HEK293 (cell line): ENCODE measurements around the gene DCUN1D4.

Experiments
- CTCF ChIA-PET: fragments of 350-600 bp; formaldehyde crosslinking; extraction: SDS; loops from one replicate; lab custom pipeline; 2021; ENCODE audit warnings: antibody characterized with exemption; lab: Yijun Ruan, JAX
- POLR2A ChIA-PET: fragments of 300-600 bp; formaldehyde crosslinking; extraction: SDS; loops from one replicate; lab custom pipeline; 2020; ENCODE audit warnings: antibody characterized with exemption, inconsistent platforms; lab: Yijun Ruan, JAX
- H3K27ac ChIP-seq: fragments of 200-500 bp; sonication (Bioruptor generic); 2 replicates; pipeline ENCODE4 v1.5.1; 2014; ENCODE audit warnings: low read depth, low read length, control low read depth, inconsistent platforms; ENCODE audit errors: extremely low read depth
- H3K36me3 ChIP-seq, 2 experiments: fragments of 200-500 bp in 1 of 2; sonication (Bioruptor generic) in 1 of 2; 1 replicate in 1 of 2; 2 replicates in 1 of 2; pipeline ENCODE4 v1.5.1; 2014 to 2017; ENCODE audit warnings: inconsistent platforms in 2 of 2, low read length in 2 of 2; ENCODE audit not compliant: control insufficient read depth in 2 of 2, insufficient read depth in 1 of 2
- H3K4me1 ChIP-seq: fragments of 200-500 bp; sonication (Bioruptor generic); 2 replicates; pipeline ENCODE4 v1.5.1; 2014; ENCODE audit warnings: mild to moderate bottlenecking, low read length, inconsistent platforms; ENCODE audit not compliant: control insufficient read depth, insufficient read depth
- H3K4me3 ChIP-seq: 2 replicates; pipeline ENCODE4 v1.5.1; 2011; ENCODE audit warnings: low read depth, mild to moderate bottlenecking, control low read depth, low read length, moderate library complexity
- H3K9me3 ChIP-seq: fragments of 200-500 bp; sonication (Bioruptor generic); 2 replicates; pipeline ENCODE4 v1.5.1; 2014; ENCODE audit warnings: low read depth, low read length, inconsistent platforms; ENCODE audit not compliant: control insufficient read depth, insufficient read depth
- GFI1B ChIP-seq: fragments of 450-650 bp; formaldehyde crosslinking; IDR thresholded peaks from 2 replicates; pipeline ENCODE4 v1.5.1; 2016; ENCODE audit warnings: missing biosample characterization, missing genetic modification characterization
- GLIS2 ChIP-seq: fragments of 450-650 bp; formaldehyde crosslinking; IDR thresholded peaks from 2 replicates; pipeline ENCODE4 v1.5.1; 2016; ENCODE audit warnings: missing biosample characterization, missing genetic modification characterization
- HOXC10 ChIP-seq: sonication (generic); formaldehyde crosslinking; IDR thresholded peaks from 2 replicates; pipeline ENCODE4 v1.8.1; 2023; ENCODE audit warnings: mild to moderate bottlenecking, missing genetic modification reagents
- KLF7 ChIP-seq: fragments of 450-650 bp; formaldehyde crosslinking; IDR thresholded peaks from 2 replicates; pipeline ENCODE4 v1.5.1; 2016; ENCODE audit warnings: missing biosample characterization, missing genetic modification characterization, borderline replicate concordance
- TCF7L2 ChIP-seq: IDR thresholded peaks from 2 replicates; pipeline ENCODE4 v1.6.1; 2011; ENCODE audit warnings: low read depth, mild to moderate bottlenecking, inconsistent platforms, low read length, moderate library complexity, borderline replicate concordance
- ZBTB44 ChIP-seq: fragments of 450-650 bp; IDR thresholded peaks from 2 replicates; pipeline ENCODE4 v1.5.1; 2018; ENCODE audit warnings: missing biosample characterization, mild to moderate bottlenecking, missing genetic modification characterization
- ZBTB6 ChIP-seq: fragments of 450-650 bp; formaldehyde crosslinking; IDR thresholded peaks from 2 replicates; pipeline ENCODE4 v1.5.1; 2017; ENCODE audit warnings: missing biosample characterization, missing genetic modification characterization
- ZEB2 ChIP-seq: fragments of 450-650 bp; formaldehyde crosslinking; IDR thresholded peaks from 2 replicates; pipeline ENCODE4 v1.5.1; 2016; ENCODE audit warnings: missing biosample characterization, missing genetic modification characterization
- ZNF132 ChIP-seq: fragments of 450-650 bp; formaldehyde crosslinking; IDR thresholded peaks from 2 replicates; pipeline ENCODE4 v1.5.1; 2017; ENCODE audit warnings: missing biosample characterization, missing genetic modification characterization, borderline replicate concordance
- ZNF146 ChIP-seq: fragments of 450-650 bp; formaldehyde crosslinking; IDR thresholded peaks from 2 replicates; pipeline ENCODE4 v1.5.1; 2016; ENCODE audit warnings: missing biosample characterization, missing genetic modification characterization
- ZNF155 ChIP-seq: fragments of 450-650 bp; formaldehyde crosslinking; IDR thresholded peaks from 2 replicates; pipeline ENCODE4 v1.5.1; 2016; ENCODE audit warnings: missing biosample characterization, missing genetic modification characterization
- ZNF157 ChIP-seq: fragments of 450-650 bp; formaldehyde crosslinking; IDR thresholded peaks from 2 replicates; pipeline ENCODE4 v1.5.1; 2016; ENCODE audit warnings: missing biosample characterization, missing genetic modification characterization
- ZNF223 ChIP-seq: fragments of 450-650 bp; formaldehyde crosslinking; IDR thresholded peaks from 2 replicates; pipeline ENCODE4 v1.5.1; 2016; ENCODE audit warnings: missing biosample characterization, missing genetic modification characterization
- ZNF311 ChIP-seq: fragments of 450-650 bp; formaldehyde crosslinking; IDR thresholded peaks from 2 replicates; pipeline ENCODE4 v1.5.1; 2017; ENCODE audit warnings: missing biosample characterization, missing genetic modification characterization, borderline replicate concordance
- ZNF37A ChIP-seq: fragments of 450-650 bp; IDR thresholded peaks from 2 replicates; pipeline ENCODE4 v1.5.1; 2018; ENCODE audit warnings: missing biosample characterization, missing genetic modification characterization
- ZNF391 ChIP-seq: fragments of 450-650 bp; formaldehyde crosslinking; IDR thresholded peaks from 2 replicates; pipeline ENCODE4 v1.5.1; 2016; ENCODE audit warnings: low read depth, missing biosample characterization, missing genetic modification characterization, borderline replicate concordance
- ZNF416 ChIP-seq: fragments of 450-650 bp; formaldehyde crosslinking; IDR thresholded peaks from 2 replicates; pipeline ENCODE4 v1.5.1; 2016; ENCODE audit warnings: missing biosample characterization, missing genetic modification characterization
- ZNF501 ChIP-seq: fragments of 450-650 bp; formaldehyde crosslinking; IDR thresholded peaks from 2 replicates; pipeline ENCODE4 v1.5.1; 2016; ENCODE audit warnings: missing biosample characterization, missing genetic modification characterization
- ZNF529 ChIP-seq: fragments of 450-650 bp; formaldehyde crosslinking; IDR thresholded peaks from 2 replicates; pipeline ENCODE4 v1.5.1; 2017; ENCODE audit warnings: missing genetic modification characterization, missing biosample characterization; ENCODE audit not compliant: insufficient replicate concordance
- ZNF530 ChIP-seq: fragments of 450-650 bp; formaldehyde crosslinking; IDR thresholded peaks from 2 replicates; pipeline ENCODE4 v1.5.1; 2016; ENCODE audit warnings: low read depth, missing biosample characterization, missing genetic modification characterization
- ZNF549 ChIP-seq: fragments of 450-650 bp; IDR thresholded peaks from 2 replicates; pipeline ENCODE4 v1.5.1; 2018; ENCODE audit warnings: missing biosample characterization, missing genetic modification characterization, mild to moderate bottlenecking, inconsistent platforms, moderate library complexity
- ZNF585B ChIP-seq: fragments of 450-650 bp; formaldehyde crosslinking; IDR thresholded peaks from 2 replicates; pipeline ENCODE4 v1.5.1; 2016; ENCODE audit warnings: missing biosample characterization, missing genetic modification characterization
- ZNF660 ChIP-seq: fragments of 450-650 bp; IDR thresholded peaks from 2 replicates; pipeline ENCODE4 v1.5.1; 2018; ENCODE audit warnings: missing biosample characterization, mild to moderate bottlenecking, missing genetic modification characterization
- ZNF76 ChIP-seq: fragments of 450-650 bp; formaldehyde crosslinking; IDR thresholded peaks from 2 replicates; pipeline ENCODE4; 2016; ENCODE audit warnings: low read depth, missing biosample characterization, missing genetic modification characterization, borderline replicate concordance
- ZNF777 ChIP-seq: fragments of 450-650 bp; formaldehyde crosslinking; IDR thresholded peaks from 2 replicates; pipeline ENCODE4 v1.5.1; 2017; ENCODE audit warnings: missing biosample characterization, missing genetic modification characterization, borderline replicate concordance
- ZSCAN23 ChIP-seq: fragments of 450-650 bp; formaldehyde crosslinking; IDR thresholded peaks from 2 replicates; pipeline ENCODE4 v1.5.1; 2016; ENCODE audit warnings: missing biosample characterization, missing genetic modification characterization
- ZXDB ChIP-seq: fragments of 450-650 bp; formaldehyde crosslinking; IDR thresholded peaks from 2 replicates; pipeline ENCODE4 v1.5.1; 2016; ENCODE audit warnings: missing biosample characterization, missing genetic modification characterization
- TF ChIP-seq, protein P1 (sequence below): fragments of 450-650 bp; formaldehyde crosslinking; IDR thresholded peaks from 2 replicates; pipeline ENCODE4 v1.5.1; 2016; ENCODE audit warnings: missing biosample characterization, missing genetic modification characterization
- TF ChIP-seq, protein P2 (sequence below): fragments of 450-650 bp; formaldehyde crosslinking; IDR thresholded peaks from 2 replicates; pipeline ENCODE4; 2016; ENCODE audit warnings: missing biosample characterization, missing genetic modification characterization

Gene DCUN1D4

GRCh38 chr4:51835855-51836254 is 7.1 kb upstream of the DCUN1D4 start:
- CTCF ChIA-PET = no interaction called here
- Histone ChIP-seq H3K4me3 (no peak overlapping the region), H3K4me1 (no peaks in the 10 kb centered on the region)
- TF ChIP-seq ZNF530 (tag by site-specific recombination) = no peak
- TF ChIP-seq, all 188 proteins: peak for 0
- H3K36me3 ChIP-seq = no peaks in the 10 kb centered on the region
- POLR2A ChIA-PET = no interaction called here
- H3K9me3 ChIP-seq = no peaks in the 10 kb centered on the region
- no peak overlapping the region for H3K27ac ChIP-seq

DNA sequence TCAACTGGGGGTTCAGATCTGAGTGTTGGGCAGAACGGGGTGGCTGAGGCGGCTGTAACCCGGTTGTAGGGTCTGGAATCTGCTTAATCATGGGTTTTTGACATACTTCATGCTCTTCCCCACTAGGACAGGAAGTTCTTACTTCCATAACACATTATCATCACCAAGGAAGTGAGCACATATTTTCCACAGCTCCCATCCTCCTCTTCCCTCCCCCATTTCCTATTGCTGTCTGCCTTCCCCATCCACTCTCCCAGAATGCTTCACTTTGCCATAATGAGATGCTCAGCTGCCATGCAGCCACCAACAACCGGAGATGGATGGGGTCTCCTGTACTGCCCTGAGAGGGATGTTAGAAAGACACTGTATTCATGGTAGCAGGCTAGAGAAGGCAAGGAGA is 6.4 kb upstream of the DCUN1D4 start:
- H3K4me3 ChIP-seq = no peak overlapping the region
- TF ChIP-seq ZNF157 (tag by site-specific recombination) (no peak), ZNF132 (tag by site-specific recombination) (no peak), ZNF391 (tag by site-specific recombination) (no peak), ZBTB44 (tag by site-specific recombination) (no peak), ZXDB (tag by site-specific recombination) (no peak), ZNF37A (tag by site-specific recombination) (no peak), ZNF549 (no peak), GFI1B (tag by site-specific recombination) (no peak), ZBTB6 (tag by site-specific recombination) (no peak), GLIS2 (no peak), ZNF311 (tag by site-specific recombination) (no peak), ZNF529 (tag by site-specific recombination) (no peak), ZNF660 (tag by site-specific recombination) (no peak), KLF7 (tag by site-specific recombination) (no peak), ZNF585B (tag by site-specific recombination) (no peak), TCF7L2 (no peak)
- TF ChIP-seq, protein P1, sequence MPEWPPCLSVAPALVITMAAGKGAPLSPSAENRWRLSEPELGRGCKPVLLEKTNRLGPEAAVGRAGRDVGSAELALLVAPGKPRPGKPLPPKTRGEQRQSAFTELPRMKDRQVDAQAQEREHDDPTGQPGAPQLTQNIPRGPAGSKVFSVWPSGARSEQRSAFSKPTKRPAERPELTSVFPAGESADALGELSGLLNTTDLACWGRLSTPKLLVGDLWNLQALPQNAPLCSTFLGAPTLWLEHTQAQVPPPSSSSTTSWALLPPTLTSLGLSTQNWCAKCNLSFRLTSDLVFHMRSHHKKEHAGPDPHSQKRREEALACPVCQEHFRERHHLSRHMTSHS (tag by site-specific recombination) = no peak
- TF ChIP-seq, all 188 proteins: peak for 0
- Histone ChIP-seq H3K36me3 (no peaks in the 10 kb centered on the region), H3K4me1 (no peaks in the 10 kb centered on the region), H3K9me3 (no peaks in the 10 kb centered on the region), H3K27ac (no peak overlapping the region)
- ChIA-PET CTCF (interaction anchor here (1.5 kb wide), 1 partner anchor 190 kb away, joined by 3 read pairs; no protein-coding TSS in a partner anchor), POLR2A (no interaction called here)

DNA sequence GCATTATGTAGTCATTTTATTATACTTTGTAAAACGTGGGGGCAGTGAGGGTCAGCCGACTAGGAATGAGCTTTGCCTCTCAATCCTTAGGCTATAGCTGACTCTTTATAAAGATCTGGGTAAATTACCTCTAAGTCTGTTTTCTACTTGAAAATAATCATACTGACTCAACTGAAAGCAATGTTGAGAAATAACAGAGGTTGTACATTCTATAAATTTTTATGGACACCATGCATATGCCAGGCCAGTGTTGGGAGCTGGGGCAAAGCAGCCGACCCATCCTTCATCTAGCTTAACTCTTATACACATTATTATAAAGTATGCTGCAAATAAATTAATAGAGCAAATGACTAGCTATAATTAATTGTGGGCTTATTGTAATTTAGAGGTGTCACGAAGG is 2.2 kb upstream of the DCUN1D4 start:
- Histone ChIP-seq H3K27ac (no peak overlapping the region), H3K4me3 (no peak overlapping the region), H3K4me1 (no peaks in the 10 kb centered on the region), H3K9me3 (no peaks in the 10 kb centered on the region), H3K36me3 (no peaks in the 10 kb centered on the region)
- POLR2A ChIA-PET = no interaction called here
- CTCF ChIA-PET = no interaction called here
- TF ChIP-seq ZNF146 (tag by site-specific recombination) (no peak), ZBTB44 (tag by site-specific recombination) (no peak), ZSCAN23 (tag by site-specific recombination) (no peak), ZNF416 (tag by site-specific recombination) (no peak), ZNF501 (tag by site-specific recombination) (no peak), ZNF223 (tag by site-specific recombination) (no peak), ZNF155 (tag by site-specific recombination) (no peak), HOXC10 (CRISPR knock-in tag) (no peak), ZNF777 (tag by site-specific recombination) (no peak), ZEB2 (tag by site-specific recombination) (no peak), ZNF76 (tag by site-specific recombination) (no peak)
- TF ChIP-seq, protein P2, sequence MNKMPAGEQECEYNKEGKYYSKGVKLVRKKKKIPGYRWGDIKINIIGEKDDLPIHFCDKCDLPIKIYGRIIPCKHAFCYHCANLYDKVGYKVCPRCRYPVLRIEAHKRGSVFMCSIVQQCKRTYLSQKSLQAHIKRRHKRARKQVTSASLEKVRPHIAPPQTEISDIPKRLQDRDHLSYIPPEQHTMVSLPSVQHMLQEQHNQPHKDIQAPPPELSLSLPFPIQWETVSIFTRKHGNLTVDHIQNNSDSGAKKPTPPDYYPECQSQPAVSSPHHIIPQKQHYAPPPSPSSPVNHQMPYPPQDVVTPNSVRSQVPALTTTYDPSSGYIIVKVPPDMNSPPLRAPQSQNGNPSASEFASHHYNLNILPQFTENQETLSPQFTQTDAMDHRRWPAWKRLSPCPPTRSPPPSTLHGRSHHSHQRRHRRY = no peak
